ENCODE results near the gene CLIP4.
"Not testable (repeated sequence)": the region's sequence is repeated elsewhere in the genome, so short reads cannot be mapped to it uniquely, and the experiment has no call there.

Gene CLIP4

DNA sequence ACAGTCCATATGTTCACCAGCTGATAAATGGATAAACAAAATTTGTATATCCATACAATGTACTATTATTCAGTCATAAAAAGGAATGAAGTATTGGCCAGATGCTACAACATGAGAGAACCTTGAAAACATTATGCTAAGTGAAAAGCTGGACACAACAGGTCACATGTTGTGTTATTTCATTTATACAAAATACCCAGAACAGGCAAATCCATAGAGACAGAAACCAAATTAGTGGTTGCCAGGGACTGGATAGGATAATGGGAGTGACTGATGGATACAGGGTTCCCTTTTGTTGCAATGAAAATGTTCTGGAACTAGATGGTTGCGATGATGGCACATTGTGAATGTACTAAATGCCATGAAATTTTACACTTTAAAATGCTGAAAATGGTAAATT, 30.7 kb upstream of the CLIP4 start:
- DNase-seq, result no peak
- no peaks in the 10 kb centered on the region for H3K27me3 ChIP-seq
- no peak overlapping the region for H3K27ac ChIP-seq
- intact Hi-C loops (cut with DNase I; ENCODE audit: low total_unique reads), result no loop called here
- H3K9me3 ChIP-seq, result peaks cover 0 to 11% (median 11%) of the 10 kb centered on the region in 3 donors
- H3K36me3 ChIP-seq, result no peaks in the 10 kb centered on the region
- no peaks in the 10 kb centered on the region for H3K4me1 ChIP-seq
- no peak overlapping the region for H3K4me3 ChIP-seq
- TF ChIP-seq, protein P1, sequence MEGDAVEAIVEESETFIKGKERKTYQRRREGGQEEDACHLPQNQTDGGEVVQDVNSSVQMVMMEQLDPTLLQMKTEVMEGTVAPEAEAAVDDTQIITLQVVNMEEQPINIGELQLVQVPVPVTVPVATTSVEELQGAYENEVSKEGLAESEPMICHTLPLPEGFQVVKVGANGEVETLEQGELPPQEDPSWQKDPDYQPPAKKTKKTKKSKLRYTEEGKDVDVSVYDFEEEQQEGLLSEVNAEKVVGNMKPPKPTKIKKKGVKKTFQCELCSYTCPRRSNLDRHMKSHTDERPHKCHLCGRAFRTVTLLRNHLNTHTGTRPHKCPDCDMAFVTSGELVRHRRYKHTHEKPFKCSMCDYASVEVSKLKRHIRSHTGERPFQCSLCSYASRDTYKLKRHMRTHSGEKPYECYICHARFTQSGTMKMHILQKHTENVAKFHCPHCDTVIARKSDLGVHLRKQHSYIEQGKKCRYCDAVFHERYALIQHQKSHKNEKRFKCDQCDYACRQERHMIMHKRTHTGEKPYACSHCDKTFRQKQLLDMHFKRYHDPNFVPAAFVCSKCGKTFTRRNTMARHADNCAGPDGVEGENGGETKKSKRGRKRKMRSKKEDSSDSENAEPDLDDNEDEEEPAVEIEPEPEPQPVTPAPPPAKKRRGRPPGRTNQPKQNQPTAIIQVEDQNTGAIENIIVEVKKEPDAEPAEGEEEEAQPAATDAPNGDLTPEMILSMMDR (IDR thresholded peaks at IDR 0.05), result no peak

- H3K4me3 ChIP-seq; H3K27me3 ChIP-seq; intact Hi-C loops (cut with DNase I; ENCODE audit: low total_unique reads); H3K27ac ChIP-seq; DNase-seq; H3K4me1 ChIP-seq; H3K9me3 ChIP-seq; H3K36me3 ChIP-seq: not testable (repeated sequence)
Observed at GRCh38 chr2:29090311-29090710, 24.9 kb upstream of the CLIP4 start.

GRCh38 chr2:29096969-29097368, 18.2 kb upstream of the CLIP4 start:
- Histone ChIP-seq H3K27ac (no peak overlapping the region), H3K27me3 (no peaks in the 10 kb centered on the region), H3K4me3 (no peak overlapping the region), H3K4me1 (no peaks in the 10 kb centered on the region), H3K36me3 (no peaks in the 10 kb centered on the region), H3K9me3 (no peaks in the 10 kb centered on the region)
- intact Hi-C loops (cut with DNase I; ENCODE audit: low total_unique reads), result no loop called here
- DNase-seq, result no peak
- TF ChIP-seq, protein P1 (IDR thresholded peaks at IDR 0.05), result no peak

GRCh38 chr2:29097569-29097968, 17.6 kb upstream of the CLIP4 start:
- TF ChIP-seq, protein P1 (IDR thresholded peaks at IDR 0.05), result no peak

GRCh38 chr2:29100564-29100963, 14.7 kb upstream of the CLIP4 start:
- Histone ChIP-seq H3K9me3 (no peaks in the 10 kb centered on the region), H3K27ac (no peak overlapping the region), H3K4me3 (no peak overlapping the region), H3K36me3 (no peaks in the 10 kb centered on the region), H3K27me3 (no peaks in the 10 kb centered on the region), H3K4me1 (no peaks in the 10 kb centered on the region)
- intact Hi-C loops (cut with DNase I; ENCODE audit: low total_unique reads), result no loop called here
- TF ChIP-seq, protein P1 (IDR thresholded peaks at IDR 0.05), result no peak
- no peak for DNase-seq

More at GRCh38 chr2:29097569-29097968, 17.6 kb upstream of the CLIP4 start:
- Histone ChIP-seq H3K9me3 (no peaks in the 10 kb centered on the region), H3K27ac (no peak overlapping the region), H3K27me3 (no peaks in the 10 kb centered on the region), H3K4me3 (no peak overlapping the region), H3K36me3 (no peaks in the 10 kb centered on the region), H3K4me1 (no peaks in the 10 kb centered on the region)
- intact Hi-C loops (cut with DNase I; ENCODE audit: low total_unique reads), result no loop called here
- no peak for DNase-seq

DNA sequence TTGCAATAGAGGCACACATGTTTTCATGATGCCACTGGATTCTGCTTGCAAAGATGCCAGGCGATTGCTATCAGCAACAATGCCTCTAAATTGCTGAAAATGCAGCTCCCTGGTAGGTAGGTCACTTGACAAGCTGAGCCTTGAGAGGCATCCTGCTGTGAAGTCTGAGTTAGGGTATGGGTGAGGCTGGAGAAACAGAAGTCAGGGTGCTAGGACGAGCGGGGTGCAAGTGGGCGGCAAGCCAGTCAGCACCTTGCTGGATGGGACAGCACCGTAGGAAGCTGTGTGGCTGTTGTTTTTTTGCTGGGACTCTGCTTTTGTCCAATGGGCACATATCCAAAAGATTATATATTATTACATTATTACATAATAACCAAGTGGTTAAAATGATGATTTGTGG, 10.5 kb upstream of the CLIP4 start:
- DNase-seq, result no peak
- H3K27me3 ChIP-seq, result no peaks in the 10 kb centered on the region
- H3K4me1 ChIP-seq, result no peaks in the 10 kb centered on the region
- no peak overlapping the region for H3K4me3 ChIP-seq
- H3K27ac ChIP-seq, result no peak overlapping the region
- intact Hi-C loops (cut with DNase I; ENCODE audit: low total_unique reads), result no loop called here
- no peaks in the 10 kb centered on the region for H3K36me3 ChIP-seq
- TF ChIP-seq, protein P1 (IDR thresholded peaks at IDR 0.05), result no peak
- H3K9me3 ChIP-seq, result no peaks in the 10 kb centered on the region
